Mesothelial cell of epicardium (in vitro differentiated cells): ENCODE measurements around the gene LRG1. TPM values are rescaled to one million over a fixed set of nuclear protein-coding genes. Genes with fewer than 3 reads are reported as not detected.

ENCODE experiments used
- DNase-seq, 2 experiments: peaks; one replicate each; pipeline ENCODE4 v3.0.0; 2021; ENCODE audit warnings: low spot score in 2 of 2; ENCODE audit not compliant: unreplicated experiment in 2 of 2
- H3K27ac Mint-ChIP-seq: 2 replicates; pipeline ENCODE4 v1.8.0; 2021; ENCODE audit warnings: mixed read lengths
- H3K27me3 Mint-ChIP-seq: 2 replicates; pipeline ENCODE4 v1.8.0; 2021; ENCODE audit warnings: low read depth, mixed read lengths
- H3K36me3 Mint-ChIP-seq: 2 replicates; pipeline ENCODE4 v1.8.0; 2021; ENCODE audit warnings: mixed read lengths
- H3K4me1 Mint-ChIP-seq: 2 replicates; pipeline ENCODE4 v1.8.0; 2021; ENCODE audit warnings: mixed read lengths
- H3K4me3 Mint-ChIP-seq: 2 replicates; pipeline ENCODE4 v1.8.0; 2021; ENCODE audit warnings: mild to moderate bottlenecking, moderate library complexity, mixed read lengths
- H3K9me3 Mint-ChIP-seq: 2 replicates; pipeline ENCODE4 v1.8.0; 2021; ENCODE audit warnings: mixed read lengths
- CTCF ChIP-seq: fragments of 200-600 bp; sonication (generic); IDR thresholded peaks from one replicate; pipeline ENCODE4 v1.5.0; 2021; ENCODE audit warnings: antibody characterized with exemption; ENCODE audit not compliant: unreplicated experiment
- total RNA-seq: library from RNA; stranded (reverse); gene quantifications from 3 replicates; pipeline ENCODE4 v1.2.1, GENCODE V29; 2021

The LRG1 gene
- total RNA-seq, 1 donor from 2014 or later: 0.16 TPM

- Mint-ChIP-seq H3K9me3 (no peaks in the 10 kb centered on the region), H3K27ac (no peak overlapping the region), H3K4me3 (no peak overlapping the region), H3K36me3 (no peaks in the 10 kb centered on the region), H3K4me1 (peaks cover 4% of the 10 kb centered on the region), H3K27me3 (peaks cover 2% of the 10 kb centered on the region)
- no peak for DNase-seq
- no peak for TF ChIP-seq CTCF
These were observed 24.1 kb downstream of the LRG1 start for GRCh38 chr19:4515732-4516131.

GRCh38 chr19:4513248-4513647 lies 26.6 kb downstream of the LRG1 start:
- Mint-ChIP-seq H3K27me3 (peaks cover 2% of the 10 kb centered on the region), H3K4me3 (no peak overlapping the region), H3K4me1 (no peaks in the 10 kb centered on the region), H3K9me3 (no peaks in the 10 kb centered on the region), H3K27ac (no peak overlapping the region), H3K36me3 (no peaks in the 10 kb centered on the region)
- DNase-seq: no peak
- TF ChIP-seq CTCF: no peak

GRCh38 chr19:4512070-4512469 lies 27.8 kb downstream of the LRG1 start:
- TF ChIP-seq CTCF: no peak
- Mint-ChIP-seq H3K36me3 (no peaks in the 10 kb centered on the region), H3K4me3 (no peak overlapping the region), H3K4me1 (no peaks in the 10 kb centered on the region), H3K9me3 (no peaks in the 10 kb centered on the region), H3K27ac (no peak overlapping the region), H3K27me3 (peaks cover 2% of the 10 kb centered on the region)
- DNase-seq: no peak

- no peak for DNase-seq
- no peaks in the 10 kb centered on the region for H3K9me3 Mint-ChIP-seq
- H3K27me3 Mint-ChIP-seq: peaks cover 2% of the 10 kb centered on the region
- no peak overlapping the region for H3K27ac Mint-ChIP-seq
- no peak for TF ChIP-seq CTCF
- peaks cover 3% of the 10 kb centered on the region for H3K36me3 Mint-ChIP-seq
- no peak overlapping the region for H3K4me3 Mint-ChIP-seq
- no peaks in the 10 kb centered on the region for H3K4me1 Mint-ChIP-seq
These were observed 28.4 kb downstream of the LRG1 start for GRCh38 chr19:4511300-4512054.

GRCh38 chr19:4510435-4511255 lies 29.2 kb downstream of the LRG1 start:
- no peaks in the 10 kb centered on the region for H3K27me3 Mint-ChIP-seq
- no peak for TF ChIP-seq CTCF
- no peak for DNase-seq
- no peaks in the 10 kb centered on the region for H3K4me1 Mint-ChIP-seq
- no peak overlapping the region for H3K27ac Mint-ChIP-seq
- no peak overlapping the region for H3K4me3 Mint-ChIP-seq
- peaks cover 11% of the 10 kb centered on the region for H3K36me3 Mint-ChIP-seq
- H3K9me3 Mint-ChIP-seq: no peaks in the 10 kb centered on the region
